Tibial artery (tissue), 4 donors: Measurements from ENCODE around the gene P3H1.

Source experiments
- DNase-seq, 2 donors: peaks; one replicate each; pipeline ENCODE4 v3.0.0-alpha.2; 2019
- H3K27ac ChIP-seq, 2 donors: fragments of 200-600 bp; sonication (generic) in 1 of 2; 1 replicate in 1 of 2; 2 replicates in 1 of 2; pipeline ENCODE4 v1.5.1; 2018 to 2019; ENCODE audit warnings: mild to moderate bottlenecking in 1 of 2
- H3K27me3 ChIP-seq, 2 donors: fragments of 200-600 bp; sonication (generic) in 1 of 2; one replicate each; pipeline versions ENCODE4 v1.5.1 to v1.6.0; 2016 to 2019
- H3K36me3 ChIP-seq, 3 donors: fragments of 200-600 bp; sonication (generic) in 2 of 3; one replicate each; pipeline ENCODE4 v1.5.1; 2016 to 2019; ENCODE audit warnings: mild to moderate bottlenecking in 2 of 3
- H3K4me1 ChIP-seq, 4 donors: fragments of 200-600 bp; sonication (generic) in 2 of 4; 1 replicate in 3 of 4; 2 replicates in 1 of 4; pipeline ENCODE4 v1.5.1; 2016 to 2019
- H3K4me3 ChIP-seq, 2 donors: fragments of 200-600 bp; sonication (generic) in 1 of 2; 1 replicate in 1 of 2; 2 replicates in 1 of 2; pipeline ENCODE4 v1.5.1; 2018 to 2019; ENCODE audit warnings: mild to moderate bottlenecking in 2 of 2
- H3K9me3 ChIP-seq, 3 donors: fragments of 200-600 bp; sonication (generic) in 1 of 3; one replicate each; pipeline ENCODE4 v1.5.1; 2016 to 2019
- CTCF ChIP-seq, 2 experiments: fragments of 200-600 bp in 1 of 2; fragments of 450-650 bp in 1 of 2; IDR thresholded peaks; one replicate each; pipeline ENCODE4 v1.5.1; 2017 to 2019; ENCODE audit warnings: antibody characterized with exemption in 2 of 2, mild to moderate bottlenecking in 1 of 2, moderate library complexity in 1 of 2
- intact Hi-C: fragments of 100-400 bp; cut with DNase I; formaldehyde crosslinking; loops from one replicate; pipeline ENCODE4 v1.15.0; 2023; ENCODE audit warnings: low total_unique reads

Gene P3H1

GRCh38 chr1:42736571-42737200, 30.1 kb downstream of the P3H1 start:
- intact Hi-C loops = no loop called here
- Histone ChIP-seq H3K36me3 (no peaks in the 10 kb centered on the region), H3K4me3 (no peak overlapping the region), H3K27ac (no peak overlapping the region), H3K4me1 (no peaks in the 10 kb centered on the region), H3K27me3 (no peaks in the 10 kb centered on the region), H3K9me3 (no peaks in the 10 kb centered on the region)
- TF ChIP-seq CTCF (IDR thresholded peaks at IDR 0.05) = no peak
- DNase-seq = no peak

DNA sequence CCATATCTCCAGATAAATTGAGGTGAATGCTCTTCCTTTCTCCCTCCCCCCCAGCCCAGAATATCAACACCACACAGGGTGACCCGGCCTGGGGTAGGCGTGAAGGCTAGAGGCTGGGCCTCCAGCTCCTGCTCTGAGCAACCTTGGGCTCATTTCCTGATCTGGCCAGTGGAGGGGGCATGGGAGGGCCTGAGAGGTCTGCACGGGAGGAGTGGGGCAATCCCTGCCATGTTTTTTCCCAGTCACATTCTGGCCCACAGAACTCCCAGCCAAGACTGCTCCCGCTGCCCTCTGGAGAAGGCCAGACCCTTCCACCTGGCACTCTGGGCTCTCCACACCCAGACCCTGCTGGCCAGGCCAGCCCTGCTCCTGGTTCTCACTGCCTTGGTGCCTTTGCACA, 30.7 kb downstream of the P3H1 start:
- no peaks in the 10 kb centered on the region for H3K36me3 ChIP-seq
- intact Hi-C loops = no loop called here
- no peak for TF ChIP-seq CTCF (IDR thresholded peaks at IDR 0.05)
- H3K4me3 ChIP-seq = no peak overlapping the region
- no peaks in the 10 kb centered on the region for H3K4me1 ChIP-seq
- H3K27ac ChIP-seq = no peak overlapping the region
- no peaks in the 10 kb centered on the region for H3K27me3 ChIP-seq
- DNase-seq = no peak
- H3K9me3 ChIP-seq = no peaks in the 10 kb centered on the region

- TF ChIP-seq CTCF (IDR thresholded peaks at IDR 0.05) = no peak
- no peaks in the 10 kb centered on the region for H3K36me3 ChIP-seq
- no peak for DNase-seq
Measured at GRCh38 chr1:42735477-42736105, 31.2 kb downstream of the P3H1 start.

DNA sequence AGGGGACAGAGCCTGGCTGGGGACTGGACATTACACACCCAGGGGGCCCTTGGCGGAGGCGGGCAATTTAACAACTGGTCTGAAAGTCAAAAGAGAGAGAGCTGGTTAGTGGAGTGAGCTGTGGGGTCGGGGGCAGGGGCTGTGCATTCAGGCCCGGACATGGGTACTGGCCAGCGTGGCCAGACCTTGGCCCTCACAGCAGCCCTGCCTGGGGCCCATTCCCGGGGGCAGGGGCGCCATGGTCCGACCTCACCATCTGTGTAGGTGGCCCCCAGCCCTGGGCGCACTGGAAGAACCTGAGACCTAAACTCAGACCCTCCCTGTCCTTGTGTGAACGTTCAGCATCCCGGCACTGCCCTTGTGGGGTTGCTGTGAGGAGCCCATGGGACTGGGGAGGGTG, 31.8 kb downstream of the P3H1 start:
- no peak for DNase-seq
- H3K27me3 ChIP-seq = no peaks in the 10 kb centered on the region
- no peaks in the 10 kb centered on the region for H3K36me3 ChIP-seq
- H3K4me1 ChIP-seq = no peaks in the 10 kb centered on the region
- no peak overlapping the region for H3K4me3 ChIP-seq
- no peaks in the 10 kb centered on the region for H3K9me3 ChIP-seq
- intact Hi-C loops = no loop called here
- no peak overlapping the region for H3K27ac ChIP-seq
- TF ChIP-seq CTCF (IDR thresholded peaks at IDR 0.05) = no peak

More at GRCh38 chr1:42735477-42736105, 31.2 kb downstream of the P3H1 start:
- intact Hi-C loops = no loop called here
- Histone ChIP-seq H3K27me3 (no peaks in the 10 kb centered on the region), H3K4me3 (no peak overlapping the region), H3K4me1 (no peaks in the 10 kb centered on the region), H3K9me3 (no peaks in the 10 kb centered on the region), H3K27ac (no peak overlapping the region)

- intact Hi-C loops = no loop called here
- Histone ChIP-seq H3K27ac (no peak overlapping the region), H3K4me3 (no peak overlapping the region), H3K9me3 (no peaks in the 10 kb centered on the region), H3K4me1 (no peaks in the 10 kb centered on the region), H3K27me3 (no peaks in the 10 kb centered on the region), H3K36me3 (no peaks in the 10 kb centered on the region)
- no peak for TF ChIP-seq CTCF (IDR thresholded peaks at IDR 0.05)
- DNase-seq = no peak
Measured at GRCh38 chr1:42734201-42735035, 32.4 kb downstream of the P3H1 start.
